HG03060 (cell line): ENCODE measurements around the gene BST1.
A peak's percentile ranks its signal among the peaks of the same experiment; 100 is the strongest.

Experiments
- ATAC-seq: cut with Tn5 transposase; IDR thresholded peaks from one replicate; pipeline ENCODE4 v1.9.1; 2021; ENCODE audit warnings: low read depth, moderate number of reproducible peaks; ENCODE audit not compliant: unreplicated experiment

Gene BST1, protein sequence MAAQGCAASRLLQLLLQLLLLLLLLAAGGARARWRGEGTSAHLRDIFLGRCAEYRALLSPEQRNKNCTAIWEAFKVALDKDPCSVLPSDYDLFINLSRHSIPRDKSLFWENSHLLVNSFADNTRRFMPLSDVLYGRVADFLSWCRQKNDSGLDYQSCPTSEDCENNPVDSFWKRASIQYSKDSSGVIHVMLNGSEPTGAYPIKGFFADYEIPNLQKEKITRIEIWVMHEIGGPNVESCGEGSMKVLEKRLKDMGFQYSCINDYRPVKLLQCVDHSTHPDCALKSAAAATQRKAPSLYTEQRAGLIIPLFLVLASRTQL

GRCh38 chr4:15702941-15703403, at the start of gene BST1:
BST1 (plus strand) TSS chr4:15703065; CDS start chr4:15703145, 80 bp downstream.
- no peak for ATAC-seq

DNA sequence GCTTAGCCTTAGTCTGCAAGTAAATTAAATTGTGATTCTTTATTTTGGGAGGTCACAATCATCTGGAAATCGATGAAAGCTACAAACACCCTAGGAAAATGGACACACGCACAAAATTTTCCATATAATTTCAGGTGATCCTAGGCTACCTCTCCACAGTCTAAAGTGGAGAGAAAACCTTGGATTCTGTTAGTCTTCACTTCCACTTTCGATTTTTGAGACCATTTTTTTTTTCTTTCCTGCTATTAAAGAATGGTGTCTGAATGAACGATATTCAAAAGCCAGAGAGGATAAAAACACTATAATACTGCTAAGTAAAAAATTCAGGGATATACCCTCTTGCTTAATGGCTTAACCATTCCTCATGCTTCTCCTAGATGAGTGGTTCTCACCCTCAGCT, 49.4 kb upstream of the BST1 start:
- ATAC-seq, result no peak

GRCh38 chr4:15653864-15654592, 48.8 kb upstream of the BST1 start:
- peak; percentile 29 for ATAC-seq

GRCh38 chr4:15654593-15655222, 48.2 kb upstream of the BST1 start:
- ATAC-seq, result peak; percentile 24

- ATAC-seq, result peak; percentile 36
These were observed 47.4 kb upstream of the BST1 start, which contains the start of gene FBXL5 for GRCh38 chr4:15655223-15656037. FBXL5 (minus strand) TSS chr4:15655357; CDS start chr4:15655287, 70 bp downstream.

DNA sequence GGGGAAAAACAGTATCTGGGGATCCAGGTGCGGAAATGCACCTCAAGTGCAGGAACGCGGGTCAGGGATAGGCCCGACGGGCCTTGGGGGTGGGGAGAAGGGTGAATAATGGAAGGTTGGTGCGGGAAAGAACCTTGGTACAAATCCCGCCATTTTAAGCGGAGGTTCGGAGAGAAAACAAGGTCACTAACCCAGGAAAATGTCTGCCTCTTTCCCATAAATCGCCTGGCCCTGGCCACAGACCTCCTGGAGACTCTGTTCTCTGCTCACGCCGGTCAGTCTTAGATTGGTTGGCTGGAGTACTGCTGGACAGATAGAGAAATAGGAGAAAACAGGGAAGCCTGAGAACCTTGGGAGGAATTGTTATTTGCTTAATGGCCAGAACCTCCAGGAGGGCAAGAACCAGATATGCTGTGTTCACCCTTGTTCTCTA, 46.8 kb upstream of the BST1 start:
- no peak for ATAC-seq

DNA sequence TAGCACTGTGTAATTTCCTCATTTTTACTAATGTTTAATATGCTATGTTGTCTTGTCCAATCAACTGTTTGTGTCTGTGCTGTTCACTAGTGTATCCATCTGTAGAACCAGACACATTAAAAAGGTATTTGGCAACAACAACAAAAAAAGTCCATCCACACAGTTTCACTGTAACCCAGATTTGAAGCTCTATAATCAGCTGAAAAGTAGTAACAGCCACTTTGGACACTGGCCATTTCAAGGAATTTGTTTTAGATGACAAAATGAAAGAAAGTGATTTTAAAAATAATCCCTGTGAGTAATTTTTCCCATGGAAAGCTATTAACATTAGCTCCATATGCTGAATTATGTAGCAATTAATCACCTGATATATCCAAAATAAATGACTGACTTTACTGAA, 45.5 kb upstream of the BST1 start:
- no peak for ATAC-seq

DNA sequence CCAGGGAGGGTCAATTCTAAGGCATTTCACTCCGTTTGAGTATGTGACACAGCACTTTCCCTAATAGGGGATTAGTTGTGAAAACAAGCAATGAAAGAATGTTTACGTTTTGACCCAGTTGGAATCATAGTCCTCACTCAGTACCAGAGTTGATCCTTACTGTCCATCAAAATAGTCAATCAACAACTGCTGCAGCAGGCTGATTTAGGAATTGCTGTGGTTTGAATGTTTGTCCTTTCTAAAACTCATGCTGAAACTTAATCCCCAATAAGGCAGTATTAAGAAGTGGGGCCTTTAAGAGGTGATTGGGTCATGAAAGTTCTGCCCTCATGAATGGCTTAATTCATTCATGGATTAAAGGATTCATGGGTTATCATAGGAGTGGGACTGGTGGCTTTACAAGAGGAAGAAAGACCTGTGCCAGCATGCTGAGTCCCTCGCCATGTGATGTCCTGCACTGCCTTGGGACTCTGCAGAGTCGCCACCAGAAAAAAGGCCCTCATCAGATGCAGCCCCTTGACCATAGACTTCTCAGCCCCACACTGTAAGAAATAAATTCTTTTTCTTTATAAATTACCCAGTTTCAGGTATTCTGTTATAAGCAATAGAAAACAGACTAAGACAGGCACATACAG, 44.6 kb upstream of the BST1 start:
- no peak for ATAC-seq

DNA sequence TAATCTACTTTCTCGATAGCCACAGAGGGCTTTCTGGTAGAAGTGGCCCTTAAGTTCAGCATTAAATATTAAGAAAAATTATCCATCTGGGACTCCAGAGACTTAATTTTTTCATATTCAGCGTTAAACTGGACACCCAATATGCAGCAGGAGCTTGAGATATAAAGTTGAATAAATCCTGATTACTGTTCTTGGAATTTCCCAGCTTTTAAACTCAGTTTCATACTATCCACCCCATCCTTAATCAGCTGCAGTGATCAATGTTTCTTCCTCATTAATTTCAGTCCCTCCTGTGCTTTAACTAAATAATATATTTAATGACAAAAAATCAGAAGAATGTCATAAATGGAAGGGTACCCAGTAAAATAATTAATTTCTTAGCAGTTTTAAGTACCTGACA, 44.1 kb upstream of the BST1 start:
- no peak for ATAC-seq

GRCh38 chr4:15659768-15660570, 42.9 kb upstream of the BST1 start:
- no peak for ATAC-seq

- no peak for ATAC-seq
These were observed 37.0 kb upstream of the BST1 start for GRCh38 chr4:15665753-15666365.

DNA sequence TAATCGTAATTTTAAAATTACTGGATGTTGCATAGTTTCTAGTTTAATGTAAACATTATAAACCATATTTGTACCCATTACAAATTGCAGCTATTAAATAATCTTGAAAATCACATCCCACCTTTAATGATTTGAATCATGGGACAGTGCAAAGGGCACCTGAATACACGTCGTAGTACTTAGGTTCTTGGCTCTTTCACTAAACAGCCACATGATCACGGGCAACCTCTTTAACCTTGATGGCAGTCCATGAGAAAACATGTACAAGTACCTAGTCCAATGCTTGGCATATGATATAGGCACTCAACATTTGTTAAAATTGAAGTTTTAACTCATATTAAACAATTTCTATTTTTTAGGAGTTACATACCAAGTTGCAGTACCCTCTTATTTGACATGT, 35.9 kb upstream of the BST1 start:
- ATAC-seq, result no peak

DNA sequence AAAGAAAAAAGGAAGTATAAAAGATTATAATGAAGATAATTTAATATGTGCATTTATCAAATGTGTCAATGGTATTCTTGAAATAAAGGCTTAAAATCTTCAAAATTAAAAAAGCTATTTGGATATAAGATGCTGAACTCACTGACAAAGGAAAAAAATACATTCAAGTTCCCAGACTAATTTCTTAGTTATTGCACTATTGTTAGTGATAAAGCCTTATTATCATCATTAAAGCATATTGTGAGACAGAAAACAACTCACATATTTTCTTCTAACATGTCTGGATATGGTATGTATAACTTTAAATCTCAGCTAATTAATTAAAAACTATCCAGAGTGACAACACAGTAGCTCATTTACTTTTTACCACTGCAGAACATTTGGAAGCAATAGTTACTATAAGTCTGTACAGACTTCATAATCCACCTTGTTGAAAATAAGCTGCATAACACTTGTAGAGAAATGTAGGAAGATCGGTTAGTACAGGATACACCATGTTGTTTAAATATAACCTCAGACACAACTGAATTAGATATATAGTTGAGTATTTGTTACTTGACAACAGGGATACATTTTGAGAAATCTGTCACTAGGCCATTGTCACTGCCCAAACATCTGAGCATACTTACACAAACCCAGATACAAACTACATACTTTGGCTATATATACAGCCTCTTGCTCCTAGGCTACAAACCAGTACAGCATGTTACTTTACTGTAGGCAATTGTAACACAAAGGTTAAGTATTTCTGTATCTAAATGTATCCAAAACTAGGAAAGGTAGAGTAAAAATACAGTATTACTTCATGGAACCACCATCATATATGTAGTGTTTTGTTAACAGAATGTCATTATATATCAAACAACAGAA, 34.1 kb upstream of the BST1 start:
- ATAC-seq, result no peak

- no peak for ATAC-seq
These were observed 32.3 kb upstream of the BST1 start for GRCh38 chr4:15670576-15670975.

- ATAC-seq, result no peak
These were observed 30.8 kb upstream of the BST1 start for GRCh38 chr4:15672101-15672500.

GRCh38 chr4:15673337-15673736, 29.5 kb upstream of the BST1 start:
- no peak for ATAC-seq

GRCh38 chr4:15674046-15674445, 28.8 kb upstream of the BST1 start:
- no peak for ATAC-seq

DNA sequence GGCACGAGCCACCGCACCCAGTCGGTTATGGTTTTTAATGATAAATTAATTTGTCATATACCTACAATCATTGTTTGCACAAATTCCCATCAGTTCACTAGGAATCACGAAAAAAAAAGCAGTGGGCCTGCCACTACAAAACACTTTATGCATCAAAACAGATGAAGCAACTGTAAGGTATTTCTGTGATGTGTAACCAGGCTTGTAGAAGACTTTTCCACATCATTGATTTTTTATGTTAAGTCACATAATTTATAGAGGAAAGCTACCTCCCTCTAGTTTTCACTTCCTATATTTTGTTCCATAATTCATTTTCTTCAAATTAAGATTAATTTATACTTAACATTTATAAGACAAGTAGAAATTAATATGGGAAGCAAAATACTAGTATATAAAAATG, 27.9 kb upstream of the BST1 start:
- ATAC-seq, result no peak
